Lung (tissue), 12 donors: ENCODE data around the gene FTCDNL1. TPM values are rescaled to one million over a fixed set of nuclear protein-coding genes. Genes with fewer than 3 reads are reported as not detected.

ENCODE experiments used
- ATAC-seq: fragments of 200-7000 bp; cut with Tn5 transposase; one replicate; pipeline ENCODE4 v1.9.1; 2020; ENCODE audit warnings: moderate number of reproducible peaks; ENCODE audit not compliant: insufficient read depth, low FRiP score
- DNase-seq, 3 donors: peaks; one replicate each; pipeline ENCODE4 v3.0.0-alpha.2; 2013 to 2017
- H3K27ac ChIP-seq, 2 donors: one replicate each; pipeline ENCODE4 v1.5.1; 2013; ENCODE audit warnings: mild to moderate bottlenecking in 2 of 2, moderate library complexity in 2 of 2, control low read depth in 1 of 2, inconsistent platforms in 1 of 2, low read depth in 1 of 2, low read length in 1 of 2
- H3K27me3 ChIP-seq, 3 donors: one replicate each; pipeline ENCODE4 v1.5.1; 2013; ENCODE audit warnings: low read length in 2 of 3; ENCODE audit not compliant: control insufficient read depth in 3 of 3, insufficient read depth in 3 of 3
- H3K36me3 ChIP-seq, 4 donors: one replicate each; pipeline ENCODE4 v1.5.1; 2013; ENCODE audit warnings: low read length in 4 of 4, mild to moderate bottlenecking in 1 of 4, moderate library complexity in 1 of 4; ENCODE audit not compliant: control insufficient read depth in 4 of 4, insufficient read depth in 4 of 4
- H3K4me1 ChIP-seq, 5 donors: one replicate each; pipeline ENCODE4 v1.5.1; 2013; ENCODE audit warnings: low read length in 5 of 5, mild to moderate bottlenecking in 2 of 5, moderate library complexity in 1 of 5; ENCODE audit not compliant: control insufficient read depth in 5 of 5, insufficient read depth in 5 of 5
- H3K4me3 ChIP-seq: one replicate; pipeline ENCODE4 v1.5.1; 2013; ENCODE audit warnings: mild to moderate bottlenecking, control low read depth, moderate library complexity
- H3K9ac ChIP-seq, 2 donors: one replicate each; pipeline ENCODE4 v1.5.1; 2013; ENCODE audit warnings: low read length in 2 of 2, control low read depth in 1 of 2; ENCODE audit not compliant: insufficient read depth in 1 of 2
- H3K9me3 ChIP-seq, 4 donors: one replicate each; pipeline ENCODE4 v1.5.1; 2013; ENCODE audit warnings: low read length in 3 of 4, mild to moderate bottlenecking in 1 of 4, moderate library complexity in 1 of 4; ENCODE audit not compliant: control insufficient read depth in 4 of 4, insufficient read depth in 3 of 4
- CTCF ChIP-seq: IDR thresholded peaks from 2 replicates; pipeline ENCODE4 v1.5.1; 2012; ENCODE audit warnings: mild to moderate bottlenecking; ENCODE audit errors: control extremely low read depth, extremely low read depth
- WGBS, 2 donors: extraction: QIAGEN DNeasy Blood & Tissue Kit; methylation state at CpG; one replicate each; pipeline ENCODE4 v1.1.7; 2013; 5-methylcytosine and 5-hydroxymethylcytosine counted together
- polyA plus RNA-seq, 2 donors: library from polyadenylated mRNA; stranded (reverse); fragments of 200-250 nt; gene quantifications; one replicate each; pipeline ENCODE4 v1.2.1, GENCODE V29; 2013
- total RNA-seq, 2 donors: library from RNA; depleted of rRNA in 1 of 2; stranded (reverse); fragments of >200 nt in 1 of 2; gene quantifications; one replicate each; pipeline ENCODE4 v1.2.1, GENCODE V29; 2014 to 2021
- donor health status: control.
- donor health status: control.
- donor health status: Bipolar disorder and iron deficiency.
- donor health status: healthy.
- donor health status: DM: yes; HTN: yes; CAD: no.

The FTCDNL1 gene
- total and polyA plus RNA-seq, 4 donors, result 1.3 to 2.8 (median 1.8) TPM

GRCh38 chr2:199850218-199850717 is 724 bp downstream of the FTCDNL1 start:
- no peak for TF ChIP-seq CTCF
- peaks cover 0 to 41% (median 32%) of the 10 kb centered on the region in 3 donors for H3K27me3 ChIP-seq
- H3K9ac ChIP-seq, result no peak overlapping the region
- no peak for ATAC-seq
- peak overlapping the region in 1 of 2 donors; percentile 68 for H3K27ac ChIP-seq
- H3K9me3 ChIP-seq, result no peaks in the 10 kb centered on the region
- no peaks in the 10 kb centered on the region for H3K36me3 ChIP-seq
- H3K4me3 ChIP-seq, result peak overlapping the region; percentile 70
- WGBS, 2 donors, result 10 to 11% methylated on average over 12 of the region's 12 CpGs
- no peak for DNase-seq
- peaks cover 0 to 16% (median 0%) of the 10 kb centered on the region in 5 donors for H3K4me1 ChIP-seq

- no peak for TF ChIP-seq CTCF
- Histone ChIP-seq H3K4me3 (no peak overlapping the region), H3K27ac (no peak overlapping the region), H3K9ac (no peak overlapping the region), H3K27me3 (peaks cover 0 to 29% (median 25%) of the 10 kb centered on the region in 3 donors), H3K36me3 (no peaks in the 10 kb centered on the region), H3K9me3 (no peaks in the 10 kb centered on the region), H3K4me1 (peaks cover 0 to 16% (median 0%) of the 10 kb centered on the region in 5 donors)
- ATAC-seq (no peak), DNase-seq (no peak)
- WGBS, 2 donors, result 83 to 85% methylated on average over 11 of the region's 11 CpGs
Measured at GRCh38 chr2:199848389-199849130, 2.4 kb downstream of the FTCDNL1 start.

GRCh38 chr2:199847181-199847864 is 3.7 kb downstream of the FTCDNL1 start:
- Histone ChIP-seq H3K27ac (no peak overlapping the region), H3K4me3 (no peak overlapping the region), H3K9me3 (no peaks in the 10 kb centered on the region), H3K9ac (no peak overlapping the region), H3K36me3 (no peaks in the 10 kb centered on the region), H3K27me3 (peaks cover 0 to 27% (median 21%) of the 10 kb centered on the region in 3 donors), H3K4me1 (peaks cover 0 to 16% (median 0%) of the 10 kb centered on the region in 5 donors)
- peak in 2 of 3 donors; percentile 42 to 68 for DNase-seq
- ATAC-seq, result no peak
- no peak for TF ChIP-seq CTCF
- 52% methylated on average over 2 of the region's 2 CpGs for WGBS, 2 donors
